Neural progenitor cell (in vitro differentiated cells): ENCODE data around the gene TNFSF4.

ENCODE experiments used
- CTCF ChIP-seq: fragments of 200-600 bp; sonication (generic); IDR thresholded peaks from 2 replicates; pipeline ENCODE4 v1.5.1; 2017; ENCODE audit warnings: antibody characterized with exemption, mild to moderate bottlenecking
- EZH2 ChIP-seq: fragments of 200-600 bp; sonication (generic); IDR thresholded peaks from 2 replicates; pipeline ENCODE4 v1.6.1; 2017; ENCODE audit warnings: antibody characterized with exemption, mild to moderate bottlenecking, moderate library complexity
- EZH2phosphoT487 ChIP-seq: fragments of 200-600 bp; sonication (generic); IDR thresholded peaks from 2 replicates; pipeline ENCODE4 v1.6.1; 2017; ENCODE audit warnings: antibody characterized with exemption

- TF ChIP-seq EZH2 (no peak), CTCF (no peak), EZH2phosphoT487 (no peak)
These were observed 45.9 kb upstream of the TNFSF4 start for GRCh38 chr1:173253046-173253445.
